ENCODE data around the gene TAS2R31. TPM values are rescaled to one million over a fixed set of nuclear protein-coding genes. Genes with fewer than 3 reads are reported as not detected.

TAS2R31 gene
- total RNA-seq, 1 donor from 2014 or later: 13.2 TPM

DNA sequence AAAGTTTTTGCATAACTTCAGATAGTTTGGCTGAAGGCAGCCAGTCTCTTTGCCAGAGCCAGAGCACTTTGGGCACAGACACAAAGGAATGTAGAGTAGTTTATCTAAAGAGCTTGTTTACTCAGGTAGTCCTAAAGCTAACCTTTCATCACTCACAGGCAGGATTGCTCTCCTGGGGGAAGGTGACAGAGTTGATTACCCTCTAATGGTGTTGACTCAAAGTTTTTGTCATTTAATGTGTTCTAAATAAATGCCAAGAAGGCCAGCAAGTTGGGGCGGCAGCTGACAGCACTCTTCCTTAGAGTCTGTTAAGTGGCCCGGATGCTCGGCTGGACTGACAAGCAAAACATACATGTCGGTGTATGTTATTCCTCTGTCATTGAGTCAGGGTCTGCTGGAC, 40.2 kb upstream of the TAS2R31 start:
- H3K27ac ChIP-seq: no peak overlapping the region
- H3K79me2 ChIP-seq (ENCODE audit: low read depth): peaks cover 4% of the 10 kb centered on the region
- H3K36me3 Mint-ChIP-seq: peaks cover 10% of the 10 kb centered on the region
- H3K4me3 ChIP-seq: no peak overlapping the region
- no peaks in the 10 kb centered on the region for H3K36me3 ChIP-seq
- H3K4me2 ChIP-seq: no peak overlapping the region
- H4K20me1 ChIP-seq (ENCODE audit: low read depth): no peaks in the 10 kb centered on the region
- H3K27me3 Mint-ChIP-seq (ENCODE audit: insufficient read depth, low read depth): no peaks in the 10 kb centered on the region
- no peak overlapping the region for H3K4me3 Mint-ChIP-seq
- TF ChIP-seq EZH2phosphoT487 (IDR thresholded peaks at IDR 0.05) (no peak), EZH2 (IDR thresholded peaks at IDR 0.05) (no peak)
- TF ChIP-seq, protein P1, sequence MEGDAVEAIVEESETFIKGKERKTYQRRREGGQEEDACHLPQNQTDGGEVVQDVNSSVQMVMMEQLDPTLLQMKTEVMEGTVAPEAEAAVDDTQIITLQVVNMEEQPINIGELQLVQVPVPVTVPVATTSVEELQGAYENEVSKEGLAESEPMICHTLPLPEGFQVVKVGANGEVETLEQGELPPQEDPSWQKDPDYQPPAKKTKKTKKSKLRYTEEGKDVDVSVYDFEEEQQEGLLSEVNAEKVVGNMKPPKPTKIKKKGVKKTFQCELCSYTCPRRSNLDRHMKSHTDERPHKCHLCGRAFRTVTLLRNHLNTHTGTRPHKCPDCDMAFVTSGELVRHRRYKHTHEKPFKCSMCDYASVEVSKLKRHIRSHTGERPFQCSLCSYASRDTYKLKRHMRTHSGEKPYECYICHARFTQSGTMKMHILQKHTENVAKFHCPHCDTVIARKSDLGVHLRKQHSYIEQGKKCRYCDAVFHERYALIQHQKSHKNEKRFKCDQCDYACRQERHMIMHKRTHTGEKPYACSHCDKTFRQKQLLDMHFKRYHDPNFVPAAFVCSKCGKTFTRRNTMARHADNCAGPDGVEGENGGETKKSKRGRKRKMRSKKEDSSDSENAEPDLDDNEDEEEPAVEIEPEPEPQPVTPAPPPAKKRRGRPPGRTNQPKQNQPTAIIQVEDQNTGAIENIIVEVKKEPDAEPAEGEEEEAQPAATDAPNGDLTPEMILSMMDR (IDR thresholded peaks at IDR 0.05): no peak
- no peak overlapping the region for H2AFZ ChIP-seq (replicated peaks)
- no peak for DNase-seq (ENCODE audit: low spot score)
- no peaks in the 10 kb centered on the region for H3K9me3 Mint-ChIP-seq
- H3F3A ChIP-seq (ENCODE audit: low read depth): no peaks in the 10 kb centered on the region
- H3K4me1 ChIP-seq: no peaks in the 10 kb centered on the region
- H3K9me3 ChIP-seq (ENCODE audit: low read depth): no peaks in the 10 kb centered on the region
- H3K9ac ChIP-seq: no peak overlapping the region
- no peaks in the 10 kb centered on the region for H3K4me1 Mint-ChIP-seq
- no peak overlapping the region for H3K27ac Mint-ChIP-seq
- no peaks in the 10 kb centered on the region for H3K27me3 ChIP-seq

DNA sequence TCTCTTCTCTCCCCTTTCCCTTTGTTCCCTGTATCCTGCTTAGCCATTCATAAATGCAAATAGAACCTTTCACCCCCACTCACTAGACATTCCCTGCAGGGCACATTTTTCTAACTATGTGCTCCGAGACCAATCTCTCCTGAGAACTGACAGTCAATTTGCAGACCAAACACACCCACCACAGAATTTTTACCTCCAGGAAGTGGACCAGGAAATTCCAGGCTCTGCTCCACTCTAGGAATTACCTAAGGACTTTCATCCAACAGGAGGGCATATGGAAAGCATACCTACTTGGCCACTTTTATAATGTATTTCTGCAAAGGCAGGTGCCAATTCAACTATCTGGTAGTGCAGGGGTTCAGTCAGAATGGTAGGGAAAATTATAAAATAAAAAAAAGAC, 39.8 kb upstream of the TAS2R31 start:
- no peaks in the 10 kb centered on the region for H3K27me3 ChIP-seq
- no peak overlapping the region for H3K27ac ChIP-seq
- H3K4me1 Mint-ChIP-seq: no peaks in the 10 kb centered on the region
- H3K4me2 ChIP-seq: no peak overlapping the region
- H4K20me1 ChIP-seq (ENCODE audit: low read depth): no peaks in the 10 kb centered on the region
- DNase-seq (ENCODE audit: low spot score): no peak
- H3K4me3 Mint-ChIP-seq: no peak overlapping the region
- H3F3A ChIP-seq (ENCODE audit: low read depth): no peaks in the 10 kb centered on the region
- peaks cover 5% of the 10 kb centered on the region for H3K79me2 ChIP-seq (ENCODE audit: low read depth)
- H3K4me1 ChIP-seq: no peaks in the 10 kb centered on the region
- H3K27me3 Mint-ChIP-seq (ENCODE audit: insufficient read depth, low read depth): no peaks in the 10 kb centered on the region
- peaks cover 1% of the 10 kb centered on the region for H3K9me3 Mint-ChIP-seq
- no peaks in the 10 kb centered on the region for H3K9me3 ChIP-seq (ENCODE audit: low read depth)
- H3K27ac Mint-ChIP-seq: no peak overlapping the region
- H3K36me3 ChIP-seq: no peaks in the 10 kb centered on the region
- no peak overlapping the region for H2AFZ ChIP-seq (replicated peaks)
- TF ChIP-seq EZH2phosphoT487 (IDR thresholded peaks at IDR 0.05) (no peak), EZH2 (IDR thresholded peaks at IDR 0.05) (no peak)
- TF ChIP-seq, protein P1 (IDR thresholded peaks at IDR 0.05): no peak
- no peak overlapping the region for H3K9ac ChIP-seq
- H3K4me3 ChIP-seq: no peak overlapping the region
- peaks cover 10% of the 10 kb centered on the region for H3K36me3 Mint-ChIP-seq

DNA sequence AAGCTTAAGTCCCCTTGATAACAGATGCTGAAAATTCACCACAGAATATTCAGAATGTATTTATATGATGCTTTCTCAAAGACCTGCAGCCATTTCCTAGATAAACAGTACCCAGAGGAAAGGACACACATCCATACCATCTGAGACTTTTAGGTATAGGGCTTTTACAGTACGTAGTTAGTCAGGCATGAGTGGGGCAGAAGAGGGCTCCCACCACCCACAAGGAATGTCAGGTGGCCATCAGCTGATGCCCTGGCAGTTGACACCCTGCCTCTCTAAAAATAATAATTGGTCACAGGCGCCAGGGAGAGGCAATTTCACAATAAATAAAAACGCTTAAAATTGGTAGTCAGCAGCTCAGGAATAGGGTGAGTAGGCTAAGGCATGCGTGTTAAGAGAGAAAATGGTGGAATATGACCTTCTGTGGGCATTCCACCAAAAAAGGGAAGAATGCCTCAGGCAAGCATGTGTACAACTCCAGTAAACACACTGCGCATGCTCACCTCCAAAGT, 38.7 kb upstream of the TAS2R31 start:
- no peaks in the 10 kb centered on the region for H3F3A ChIP-seq (ENCODE audit: low read depth)
- no peaks in the 10 kb centered on the region for H3K9me3 ChIP-seq (ENCODE audit: low read depth)
- H3K4me1 ChIP-seq: no peaks in the 10 kb centered on the region
- TF ChIP-seq, protein P1 (IDR thresholded peaks at IDR 0.05): no peak
- TF ChIP-seq EZH2 (IDR thresholded peaks at IDR 0.05) (no peak), EZH2phosphoT487 (IDR thresholded peaks at IDR 0.05) (no peak)
- no peak overlapping the region for H3K27ac ChIP-seq
- Mint-ChIP-seq H3K27ac (no peak overlapping the region), H3K27me3 (ENCODE audit: insufficient read depth, low read depth) (no peaks in the 10 kb centered on the region), H3K36me3 (peaks cover 14% of the 10 kb centered on the region), H3K9me3 (peaks cover 2% of the 10 kb centered on the region), H3K4me1 (no peaks in the 10 kb centered on the region), H3K4me3 (no peak overlapping the region)
- H2AFZ ChIP-seq (replicated peaks): no peak overlapping the region
- DNase-seq (ENCODE audit: low spot score): no peak
- H3K27me3 ChIP-seq: no peaks in the 10 kb centered on the region
- H3K79me2 ChIP-seq (ENCODE audit: low read depth): peaks cover 9% of the 10 kb centered on the region
- H4K20me1 ChIP-seq (ENCODE audit: low read depth): no peaks in the 10 kb centered on the region
- H3K4me2 ChIP-seq: no peak overlapping the region
- no peaks in the 10 kb centered on the region for H3K36me3 ChIP-seq
- H3K4me3 ChIP-seq: no peak overlapping the region
- no peak overlapping the region for H3K9ac ChIP-seq

Data from neural progenitor cell (in vitro differentiated cells).